RWPE2 (cell line): ENCODE results near the gene TRIM2.

ENCODE experiments used
- ATAC-seq: fragments of 200-7000 bp; cut with Tn5 transposase; 3 replicates; pipeline ENCODE4 v1.9.1; 2021; ENCODE audit warnings: low read depth
- DNase-seq: peaks from one replicate; pipeline ENCODE4 v3.0.0-alpha.2; 2020; ENCODE audit warnings: low spot score
- H3K27ac ChIP-seq: fragments of 450-650 bp; 2 replicates; pipeline ENCODE4 v1.5.1; 2017; ENCODE audit warnings: mild to moderate bottlenecking; ENCODE audit not compliant: poor library complexity, severe bottlenecking
- H3K27me3 ChIP-seq: fragments of 250-450 bp; sonication (Bioruptor Pico); 2 replicates; pipeline ENCODE4 v1.5.1; 2021; ENCODE audit warnings: mild to moderate bottlenecking, moderate library complexity; ENCODE audit not compliant: insufficient read depth, poor library complexity, severe bottlenecking
- H3K36me3 ChIP-seq: fragments of 250-450 bp; sonication (Bioruptor Pico); 2 replicates; pipeline ENCODE4 v1.5.1; 2020; ENCODE audit warnings: low read depth, mild to moderate bottlenecking, moderate library complexity
- H3K4me1 ChIP-seq: fragments of 250-450 bp; sonication (Bioruptor Pico); 2 replicates; pipeline ENCODE4 v1.5.1; 2021; ENCODE audit warnings: mild to moderate bottlenecking, moderate library complexity; ENCODE audit not compliant: insufficient read depth, poor library complexity, severe bottlenecking
- H3K4me3 ChIP-seq: fragments of 250-450 bp; sonication (Bioruptor Pico); 2 replicates; pipeline ENCODE4 v1.5.1; 2021; ENCODE audit warnings: mild to moderate bottlenecking, moderate library complexity; ENCODE audit not compliant: severe bottlenecking
- H3K9me3 ChIP-seq: fragments of 250-450 bp; sonication (Bioruptor Pico); 2 replicates; pipeline ENCODE4 v1.5.1; 2021; ENCODE audit warnings: mild to moderate bottlenecking, moderate library complexity; ENCODE audit not compliant: severe bottlenecking
- CTCF ChIP-seq: fragments of 450-650 bp; IDR thresholded peaks from one replicate; pipeline ENCODE4 v1.5.1; 2017; ENCODE audit warnings: mild to moderate bottlenecking, moderate library complexity; ENCODE audit not compliant: poor library complexity, severe bottlenecking

The TRIM2 gene

DNA sequence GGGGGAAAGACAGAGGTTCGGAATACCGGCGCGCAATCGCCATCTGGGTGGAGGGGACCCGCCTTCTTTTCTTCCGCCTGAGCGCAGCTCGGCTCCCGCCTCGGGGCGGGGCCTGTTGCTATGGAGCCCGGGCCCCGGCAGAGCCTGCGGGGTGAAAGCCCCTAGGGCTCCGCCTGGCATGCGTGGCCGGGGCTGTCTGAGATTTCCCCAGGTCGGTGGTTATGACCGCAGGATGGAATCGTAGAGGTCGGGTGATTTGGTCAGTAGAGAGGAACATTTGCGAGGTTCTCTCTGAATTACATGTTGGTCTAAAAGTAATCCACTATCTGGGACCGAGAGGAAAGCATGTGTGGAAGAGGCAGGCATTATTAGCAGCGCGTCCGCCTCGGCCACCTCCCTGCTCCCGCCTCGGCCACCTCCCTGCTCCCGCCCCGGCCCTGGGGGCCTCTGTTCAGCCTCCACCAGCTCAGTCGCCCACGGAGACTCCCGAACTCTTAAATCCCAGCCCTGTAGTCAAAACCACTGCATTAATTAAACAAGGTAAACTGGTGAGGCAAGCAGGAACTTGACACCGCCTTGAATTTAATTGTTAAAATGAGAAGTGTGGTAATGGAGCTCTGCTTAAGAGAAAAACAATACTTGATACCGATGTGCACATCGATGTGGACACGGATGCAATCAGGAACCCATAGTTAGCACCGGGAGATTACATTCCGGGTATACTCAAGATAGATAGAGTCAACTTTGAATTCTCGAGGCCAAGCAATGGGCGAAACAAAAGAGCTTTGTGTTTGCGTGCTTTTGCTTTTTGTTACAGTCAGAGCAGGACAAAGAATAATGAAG is 45.2 kb downstream of the TRIM2 start:
- H3K27me3 ChIP-seq = no peaks in the 10 kb centered on the region
- TF ChIP-seq CTCF = no peak
- H3K9me3 ChIP-seq = no peaks in the 10 kb centered on the region
- peak; percentile 95 for ATAC-seq
- H3K4me3 ChIP-seq = peak overlapping the region; percentile 37
- no peaks in the 10 kb centered on the region for H3K36me3 ChIP-seq
- H3K27ac ChIP-seq = peak overlapping the region; percentile 20
- DNase-seq = no peak
- H3K4me1 ChIP-seq = no peaks in the 10 kb centered on the region

DNA sequence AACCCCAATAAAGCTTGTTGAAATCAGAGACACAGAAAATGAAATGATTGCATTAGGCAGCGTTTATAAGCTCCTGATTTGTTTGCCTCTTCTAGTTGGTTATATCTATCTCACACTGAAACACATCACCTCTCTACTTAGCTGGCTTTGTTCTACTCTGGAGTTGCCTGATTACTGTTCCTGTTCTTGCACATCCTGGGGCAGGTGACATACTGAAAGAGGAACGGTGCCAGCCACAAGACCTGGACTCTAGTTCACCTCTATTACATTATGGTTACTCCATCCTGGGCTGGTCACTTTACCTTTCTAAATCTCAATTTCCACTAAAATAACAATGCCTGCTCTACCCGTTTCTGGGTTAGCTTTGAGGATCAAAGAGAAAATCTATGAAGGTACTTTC is 47.9 kb downstream of the TRIM2 start:
- ATAC-seq (no peak), DNase-seq (no peak)
- H3K36me3 ChIP-seq = no peaks in the 10 kb centered on the region
- H3K27me3 ChIP-seq = no peaks in the 10 kb centered on the region
- no peak overlapping the region for H3K27ac ChIP-seq
- TF ChIP-seq CTCF = no peak
- H3K9me3 ChIP-seq = no peaks in the 10 kb centered on the region
- no peak overlapping the region for H3K4me3 ChIP-seq
- H3K4me1 ChIP-seq = no peaks in the 10 kb centered on the region

DNA sequence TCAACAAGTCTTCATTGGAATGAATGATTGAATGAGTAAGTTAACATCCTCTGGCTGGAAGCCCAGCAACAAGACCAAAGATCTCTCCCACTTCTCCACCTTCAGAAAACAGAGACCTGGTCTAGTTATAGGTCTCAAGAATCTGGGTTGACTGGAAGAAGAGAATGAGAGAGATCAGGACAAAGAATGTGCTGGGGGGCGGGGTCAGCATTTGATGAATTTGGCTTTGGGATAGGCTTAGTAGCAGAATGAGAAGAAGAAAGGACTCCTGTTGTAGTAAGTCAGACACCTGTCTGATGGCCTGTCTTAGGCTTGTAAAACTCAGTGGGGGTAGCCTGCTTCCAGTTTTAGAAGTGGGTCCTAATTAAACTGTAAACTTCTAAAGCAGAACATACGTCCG is 51.0 kb downstream of the TRIM2 start:
- no peak for ATAC-seq

GRCh38 chr4:153257151-153257620 is 52.9 kb downstream of the TRIM2 start:
- no peak for TF ChIP-seq CTCF
- DNase-seq (no peak), ATAC-seq (no peak)
- Histone ChIP-seq H3K4me3 (no peak overlapping the region), H3K27ac (no peak overlapping the region), H3K9me3 (peaks cover 3% of the 10 kb centered on the region), H3K4me1 (no peaks in the 10 kb centered on the region), H3K36me3 (no peaks in the 10 kb centered on the region), H3K27me3 (no peaks in the 10 kb centered on the region)

More for the DNA sequence above, 51.0 kb downstream of the TRIM2 start:
- DNase-seq = no peak
- Histone ChIP-seq H3K36me3 (no peaks in the 10 kb centered on the region), H3K27me3 (no peaks in the 10 kb centered on the region), H3K27ac (no peak overlapping the region), H3K4me3 (no peak overlapping the region), H3K4me1 (no peaks in the 10 kb centered on the region), H3K9me3 (no peaks in the 10 kb centered on the region)
- TF ChIP-seq CTCF = no peak

GRCh38 chr4:153257991-153258390 is 53.7 kb downstream of the TRIM2 start:
- Histone ChIP-seq H3K36me3 (no peaks in the 10 kb centered on the region), H3K27me3 (no peaks in the 10 kb centered on the region), H3K4me3 (no peak overlapping the region), H3K4me1 (no peaks in the 10 kb centered on the region), H3K27ac (no peak overlapping the region), H3K9me3 (peaks cover 4% of the 10 kb centered on the region)
- DNase-seq = no peak
- ATAC-seq = no peak
- TF ChIP-seq CTCF = no peak
